K562 (cell line): Measurements from ENCODE around the gene AMIGO1. TPM values are rescaled to one million over a fixed set of nuclear protein-coding genes. Genes with fewer than 3 reads are reported as not detected.

ENCODE experiments used
- CHD1 ChIP-seq: fragments of 200-600 bp; sonication (generic); IDR thresholded peaks from one replicate; pipeline ENCODE4 v1.6.1; 2012; ENCODE audit warnings: mild to moderate bottlenecking, moderate library complexity, low read length, inconsistent platforms
- DACH1 ChIP-seq: fragments of 450-650 bp; IDR thresholded peaks from 2 replicates; pipeline ENCODE4 v1.6.1; 2018; ENCODE audit not compliant: partially characterized antibody
- FIP1L1 ChIP-seq: fragments of 200-400 bp; formaldehyde crosslinking; IDR thresholded peaks from 2 replicates; pipeline ENCODE4 v1.6.1; 2018; ENCODE audit warnings: mild to moderate bottlenecking, low read depth, low read length; ENCODE audit not compliant: poor library complexity, severe bottlenecking
- GTF2A2 ChIP-seq: IDR thresholded peaks from 2 replicates; pipeline ENCODE4 v1.6.1; 2016; ENCODE audit warnings: mild to moderate bottlenecking, missing genetic modification characterization, missing compliant biosample characterization
- KAT7 ChIP-seq: sonication (generic); formaldehyde crosslinking; IDR thresholded peaks from 2 replicates; pipeline ENCODE4 v1.8.0; 2022; ENCODE audit warnings: missing genetic modification reagents, mild to moderate bottlenecking, borderline replicate concordance
- MYNN ChIP-seq, 2 experiments: sonication (generic); formaldehyde crosslinking in 1 of 2; IDR thresholded peaks; 2 replicates each; pipeline versions ENCODE4 v1.5.0 to v1.6.1; 2016 to 2020; ENCODE audit warnings: antibody characterized with exemption in 1 of 2, missing genetic modification reagents in 1 of 2
- RBM22 ChIP-seq: fragments of 200-400 bp; formaldehyde crosslinking; IDR thresholded peaks from 2 replicates; pipeline ENCODE4 v1.6.1; 2018; ENCODE audit warnings: low read length, low read depth; ENCODE audit not compliant: poor library complexity, severe bottlenecking
- RBM34 ChIP-seq: fragments of 200-400 bp; formaldehyde crosslinking; IDR thresholded peaks from 2 replicates; pipeline ENCODE4 v1.6.1; 2018; ENCODE audit warnings: low read length, borderline replicate concordance; ENCODE audit not compliant: insufficient read depth
- SAFB2 ChIP-seq: fragments of 200-400 bp; formaldehyde crosslinking; IDR thresholded peaks from 2 replicates; pipeline ENCODE4 v1.6.1; 2018; ENCODE audit warnings: borderline replicate concordance, low read length, low read depth, moderate library complexity; ENCODE audit not compliant: severe bottlenecking
- SMAD1 ChIP-seq: fragments of 150-350 bp; IDR thresholded peaks from 2 replicates; pipeline ENCODE4 v1.6.1; 2014; ENCODE audit warnings: low read length, low read depth; ENCODE audit not compliant: partially characterized antibody
- XRCC5 ChIP-seq: fragments of 200-400 bp; formaldehyde crosslinking; IDR thresholded peaks from 2 replicates; pipeline ENCODE4 v1.6.1; 2017; ENCODE audit warnings: low read depth, mild to moderate bottlenecking, low read length
- ZBED1 ChIP-seq: IDR thresholded peaks from 2 replicates; pipeline ENCODE4 v1.6.1; 2014
- ZBTB40 ChIP-seq, 2 experiments: fragments of 450-650 bp in 1 of 2; sonication (generic) in 1 of 2; formaldehyde crosslinking in 1 of 2; IDR thresholded peaks; 2 replicates each; pipeline versions ENCODE4 v1.7.1 to v1.9.0; 2016 to 2022; ENCODE audit warnings: inconsistent platforms in 1 of 2, mild to moderate bottlenecking in 1 of 2, missing genetic modification reagents in 1 of 2
- ZNF133 ChIP-seq: fragments of 250-450 bp; sonication (Bioruptor Pico); IDR thresholded peaks from 2 replicates; pipeline ENCODE4 v1.4.0; 2020; ENCODE audit warnings: mild to moderate bottlenecking
- ZNF143 ChIP-seq: sonication (generic); formaldehyde crosslinking; IDR thresholded peaks from 2 replicates; pipeline ENCODE4 v1.9.0; 2022; ENCODE audit warnings: mild to moderate bottlenecking, missing genetic modification reagents
- ZNF584 ChIP-seq: fragments of 200-800 bp; sonication (Bioruptor generic); IDR thresholded peaks from 2 replicates; pipeline ENCODE4 v1.6.1; 2016; ENCODE audit warnings: low read depth, mild to moderate bottlenecking, missing genetic modification characterization, missing compliant biosample characterization
- polyA plus RNA-seq, 8 experiments: library from polyadenylated mRNA; depleted of rRNA in 4 of 8; stranded (reverse) in 5 of 8; unstranded in 3 of 8; fragments of >200 nt; fragmentation: Nextera tagmentation in 2 of 8; fragmentation: Illumina TruSeq in 1 of 8; extraction: Ambion mirVana in 2 of 8; extraction: Trizol in 1 of 8; gene quantifications; 2 replicates each; pipeline versions ENCODE4 v1.2.1 to v1.2.3, GENCODE V29; 2011 to 2014; ENCODE audit warnings: inconsistent platforms in 1 of 8, missing spikeins in 1 of 8
- total RNA-seq, 7 experiments: library from RNA; depleted of rRNA in 6 of 7; stranded (reverse); fragments of >200 nt in 6 of 7; fragmentation: Illumina TruSeq in 2 of 7; extraction: Trizol in 2 of 7; gene quantifications; 2 replicates each; pipeline versions ENCODE4 v1.2.1 to v1.2.3, GENCODE V29; 2011 to 2021; ENCODE audit warnings: low replicate concordance in 1 of 7
- TF ChIP-seq, protein P1 (sequence below): fragments of 250-450 bp; sonication (Bioruptor Pico); IDR thresholded peaks from 2 replicates; pipeline ENCODE4 v1.8.0; 2022; ENCODE audit warnings: inconsistent platforms, mild to moderate bottlenecking, moderate library complexity, borderline replicate concordance

Gene AMIGO1
- total and polyA plus RNA-seq, 9 of the 15 experiments (the other 6 are each of a cell fraction or from before 2014, with no cell fraction given) = 0.24 to 1.0 (median 0.54) TPM

DNA sequence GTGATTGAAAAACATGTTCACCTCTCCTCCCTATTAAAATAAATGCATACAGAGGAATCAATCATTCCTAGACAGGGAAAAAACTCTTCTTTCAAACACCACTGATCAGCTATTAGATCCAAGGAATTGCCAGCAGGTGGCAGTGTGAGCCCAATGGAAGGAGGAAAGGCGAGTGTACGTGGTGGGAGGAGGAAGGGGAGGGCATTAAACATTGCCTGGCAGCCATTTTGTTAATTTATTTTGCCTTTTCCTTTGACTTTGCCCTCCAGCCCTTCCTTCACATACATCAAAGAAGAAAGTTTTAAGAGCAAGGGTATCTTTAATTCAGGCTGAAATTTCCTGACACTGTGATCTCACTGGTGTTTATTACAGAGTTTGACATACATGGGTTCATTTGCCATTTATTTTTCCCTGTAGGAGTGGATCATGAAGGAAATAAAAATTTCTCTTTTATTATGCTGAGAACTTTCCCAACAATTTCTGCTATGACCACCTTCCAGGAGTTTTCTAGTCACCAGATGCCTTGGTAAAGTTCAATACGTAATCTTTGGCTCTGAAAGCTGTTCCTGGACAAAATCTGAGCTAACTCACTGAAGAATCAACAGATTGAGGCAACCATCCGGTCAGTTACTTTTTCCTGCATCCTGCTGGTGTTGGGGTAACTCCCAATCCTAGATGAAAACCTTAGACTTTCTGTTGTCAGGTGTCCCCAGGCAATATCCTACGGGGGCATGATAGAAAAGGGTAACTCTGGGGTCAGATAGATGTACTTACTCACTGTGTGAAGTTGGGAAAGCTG, 37.0 kb upstream of the AMIGO1 start (continued):
- peak; percentile 53; the same call in 1 of the 2 replicates for TF ChIP-seq ZBTB40 (IDR thresholded peaks at IDR 0.05)
- TF ChIP-seq ZBTB40 (CRISPR knock-in tag; IDR thresholded peaks at IDR 0.05) = no peak
- TF ChIP-seq KAT7 = no peak; the same call in 1 of the 2 replicates
- 0 out of 2 replicates have a peak, but pooled peaks have one; percentile 37 for TF ChIP-seq MYNN (IDR thresholded peaks at IDR 0.05)
- no peak for TF ChIP-seq MYNN (CRISPR knock-in tag; IDR thresholded peaks at IDR 0.05)
- TF ChIP-seq, protein P1, sequence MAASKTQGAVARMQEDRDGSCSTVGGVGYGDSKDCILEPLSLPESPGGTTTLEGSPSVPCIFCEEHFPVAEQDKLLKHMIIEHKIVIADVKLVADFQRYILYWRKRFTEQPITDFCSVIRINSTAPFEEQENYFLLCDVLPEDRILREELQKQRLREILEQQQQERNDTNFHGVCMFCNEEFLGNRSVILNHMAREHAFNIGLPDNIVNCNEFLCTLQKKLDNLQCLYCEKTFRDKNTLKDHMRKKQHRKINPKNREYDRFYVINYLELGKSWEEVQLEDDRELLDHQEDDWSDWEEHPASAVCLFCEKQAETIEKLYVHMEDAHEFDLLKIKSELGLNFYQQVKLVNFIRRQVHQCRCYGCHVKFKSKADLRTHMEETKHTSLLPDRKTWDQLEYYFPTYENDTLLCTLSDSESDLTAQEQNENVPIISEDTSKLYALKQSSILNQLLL = no peak
- TF ChIP-seq RBM34 = no peak
- no peak for TF ChIP-seq GTF2A2
- peak; percentile 49 for TF ChIP-seq DACH1
- no peak for TF ChIP-seq SMAD1
- no peak for TF ChIP-seq RBM22
- TF ChIP-seq CHD1 = peak; percentile 56
- TF ChIP-seq FIP1L1 = no peak
- TF ChIP-seq XRCC5 = no peak
- no peak for TF ChIP-seq SAFB2
- no peak for TF ChIP-seq ZNF133 (CRISPR knock-in tag)
- TF ChIP-seq ZNF584 = no peak
- TF ChIP-seq ZNF143 (CRISPR knock-in tag) = no peak
- no peak for TF ChIP-seq ZBED1
